GM13976 (cell line): Measurements from ENCODE around the gene SLC17A2.

ENCODE experiments used
- DNase-seq: peaks from one replicate; pipeline ENCODE4 v3.0.0; 2012; ENCODE audit warnings: low spot score
- in situ Hi-C: fragments of 300-500 bp; cut with MboI; formaldehyde crosslinking; loops from one replicate; pipeline ENCODE4 v1.12.0; 2022; ENCODE audit warnings: low sequenced_read_pairs, mixed read lengths, inconsistent platforms; ENCODE audit not compliant: unreplicated experiment
- TF ChIP-seq, protein P1 (sequence below): IDR thresholded peaks from 2 replicates; pipeline ENCODE4 v1.5.1; 2012; ENCODE audit warnings: borderline replicate concordance, mild to moderate bottlenecking; ENCODE audit not compliant: insufficient read depth; ENCODE audit errors: extremely low read depth, missing control alignments, control extremely low read depth

Gene SLC17A2

DNA sequence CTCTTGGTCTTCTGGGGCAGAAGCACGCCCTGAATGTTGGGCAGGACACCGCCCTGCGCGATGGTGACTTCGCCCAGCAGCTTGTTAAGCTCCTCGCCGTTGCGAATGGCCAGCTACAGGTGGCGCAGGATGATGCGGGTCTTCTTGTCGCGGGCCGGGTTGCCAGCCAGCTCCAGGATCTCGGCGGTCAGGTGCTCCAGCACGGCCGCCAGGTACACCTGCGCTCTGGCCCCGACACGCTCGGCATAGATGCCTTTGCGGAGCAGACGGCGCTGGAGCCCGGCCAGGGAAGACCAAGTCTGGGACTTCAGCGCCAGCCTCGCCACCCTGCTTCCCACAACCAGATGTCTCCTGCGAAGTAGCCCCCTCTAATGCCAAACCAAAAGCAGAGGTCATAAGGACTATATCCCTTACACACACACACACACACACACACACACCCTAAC, 48.4 kb downstream of the SLC17A2 start:
- in situ Hi-C loops: no loop called here
- DNase-seq: peak; percentile 22
- TF ChIP-seq, protein P1, sequence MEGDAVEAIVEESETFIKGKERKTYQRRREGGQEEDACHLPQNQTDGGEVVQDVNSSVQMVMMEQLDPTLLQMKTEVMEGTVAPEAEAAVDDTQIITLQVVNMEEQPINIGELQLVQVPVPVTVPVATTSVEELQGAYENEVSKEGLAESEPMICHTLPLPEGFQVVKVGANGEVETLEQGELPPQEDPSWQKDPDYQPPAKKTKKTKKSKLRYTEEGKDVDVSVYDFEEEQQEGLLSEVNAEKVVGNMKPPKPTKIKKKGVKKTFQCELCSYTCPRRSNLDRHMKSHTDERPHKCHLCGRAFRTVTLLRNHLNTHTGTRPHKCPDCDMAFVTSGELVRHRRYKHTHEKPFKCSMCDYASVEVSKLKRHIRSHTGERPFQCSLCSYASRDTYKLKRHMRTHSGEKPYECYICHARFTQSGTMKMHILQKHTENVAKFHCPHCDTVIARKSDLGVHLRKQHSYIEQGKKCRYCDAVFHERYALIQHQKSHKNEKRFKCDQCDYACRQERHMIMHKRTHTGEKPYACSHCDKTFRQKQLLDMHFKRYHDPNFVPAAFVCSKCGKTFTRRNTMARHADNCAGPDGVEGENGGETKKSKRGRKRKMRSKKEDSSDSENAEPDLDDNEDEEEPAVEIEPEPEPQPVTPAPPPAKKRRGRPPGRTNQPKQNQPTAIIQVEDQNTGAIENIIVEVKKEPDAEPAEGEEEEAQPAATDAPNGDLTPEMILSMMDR: peak; percentile 12

DNA sequence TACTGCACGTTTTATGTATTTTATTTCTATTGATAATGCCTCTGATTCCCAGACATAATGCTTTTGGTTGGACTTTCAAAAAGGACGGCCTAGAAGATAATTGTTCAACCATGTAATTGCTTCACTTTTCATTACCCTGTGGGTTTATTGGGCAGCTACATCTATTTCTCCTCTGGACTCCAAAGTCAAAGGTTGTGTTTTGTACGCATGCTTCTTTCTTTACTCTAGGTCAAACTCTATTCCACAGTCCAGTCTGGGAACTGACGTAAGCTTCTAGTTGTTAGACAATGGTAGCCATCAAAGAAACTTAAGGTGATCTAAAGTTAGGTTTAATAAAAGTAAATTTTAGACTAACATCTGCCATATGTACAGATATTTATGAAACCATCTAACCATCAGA, 49.9 kb downstream of the SLC17A2 start:
- TF ChIP-seq, protein P1: no peak

DNA sequence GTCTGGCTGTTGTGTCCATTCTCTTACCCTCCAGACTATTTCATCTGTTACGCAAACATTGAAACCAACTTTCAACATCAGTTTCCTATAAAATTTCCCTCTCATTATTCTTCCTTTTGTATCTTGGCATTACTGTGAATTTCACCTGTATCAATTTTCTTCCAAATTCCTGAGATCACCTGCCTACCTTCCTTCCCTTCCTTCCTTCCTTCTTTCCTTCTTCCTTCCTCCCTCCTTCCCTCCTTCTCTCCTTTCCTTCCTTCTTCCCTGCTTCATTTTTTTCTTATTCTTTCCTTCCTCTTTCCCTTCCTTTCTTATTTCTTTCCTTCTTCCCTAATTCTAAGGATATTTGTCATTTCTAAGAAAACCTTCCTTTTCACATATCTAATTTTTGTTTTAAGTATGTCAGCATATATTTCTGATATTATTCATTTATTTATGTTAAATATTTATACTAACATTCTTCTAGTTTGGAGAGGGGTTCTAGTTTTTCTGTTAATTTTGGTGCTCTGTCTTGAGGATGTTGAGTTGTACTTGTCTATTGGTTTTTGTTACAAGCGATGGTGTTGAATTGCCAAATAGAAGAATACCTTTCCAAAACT, 51.7 kb downstream of the SLC17A2 start:
- TF ChIP-seq, protein P1: no peak
- in situ Hi-C loops: no loop called here
- no peak for DNase-seq

More for the DNA sequence above, 49.9 kb downstream of the SLC17A2 start:
- DNase-seq: no peak
- in situ Hi-C loops: no loop called here

DNA sequence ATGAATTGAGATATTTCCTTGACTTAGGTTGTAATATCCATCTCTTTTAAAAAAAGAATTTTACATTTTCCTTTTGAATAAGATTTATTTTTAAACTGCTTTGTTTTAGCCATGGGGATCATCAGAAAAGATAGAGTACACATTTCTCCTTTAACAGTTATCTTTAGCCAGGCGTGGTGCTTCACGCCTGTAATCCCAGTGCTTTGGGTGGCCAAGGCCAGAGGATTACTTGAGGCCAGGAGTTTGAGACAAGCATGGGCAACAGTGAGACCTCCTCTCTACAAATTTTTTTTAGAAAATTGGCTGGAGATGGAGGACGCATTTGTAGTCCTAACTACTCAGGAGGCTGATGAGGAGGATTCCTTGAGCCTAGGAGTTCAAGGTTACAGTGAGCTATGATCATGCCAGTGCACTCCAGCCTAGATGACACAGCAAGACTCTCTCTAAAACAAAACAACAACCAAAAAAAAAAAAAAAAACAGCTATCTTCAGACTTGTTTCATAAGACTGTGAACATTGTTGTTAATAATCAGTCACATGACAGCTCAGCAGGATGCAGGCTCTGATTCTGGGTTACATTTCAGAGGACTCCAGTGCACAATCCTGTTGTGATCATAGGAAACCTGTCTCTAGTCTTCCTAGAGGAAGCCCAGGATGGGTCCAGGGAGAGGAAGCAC, 54.4 kb downstream of the SLC17A2 start:
- TF ChIP-seq, protein P1: no peak
- no peak for DNase-seq
- in situ Hi-C loops: no loop called here

DNA sequence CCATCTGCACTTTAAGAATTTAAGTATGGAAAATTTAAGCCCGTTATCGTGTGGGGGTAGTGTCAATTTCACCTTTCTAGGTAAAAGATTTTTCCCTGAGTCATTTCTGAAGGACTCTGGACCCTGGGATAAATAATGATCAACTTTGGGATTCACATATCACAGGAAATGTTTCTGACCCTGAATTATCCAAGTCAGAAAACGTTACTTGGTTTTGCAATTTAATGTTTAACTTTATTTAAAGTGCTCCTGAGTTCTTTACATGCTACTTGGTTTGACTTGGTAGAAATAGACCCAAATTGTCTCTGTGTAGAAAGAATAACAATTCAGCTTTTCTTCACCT, 55.0 kb downstream of the SLC17A2 start:
- no peak for DNase-seq
- TF ChIP-seq, protein P1: no peak
- in situ Hi-C loops: no loop called here

DNA sequence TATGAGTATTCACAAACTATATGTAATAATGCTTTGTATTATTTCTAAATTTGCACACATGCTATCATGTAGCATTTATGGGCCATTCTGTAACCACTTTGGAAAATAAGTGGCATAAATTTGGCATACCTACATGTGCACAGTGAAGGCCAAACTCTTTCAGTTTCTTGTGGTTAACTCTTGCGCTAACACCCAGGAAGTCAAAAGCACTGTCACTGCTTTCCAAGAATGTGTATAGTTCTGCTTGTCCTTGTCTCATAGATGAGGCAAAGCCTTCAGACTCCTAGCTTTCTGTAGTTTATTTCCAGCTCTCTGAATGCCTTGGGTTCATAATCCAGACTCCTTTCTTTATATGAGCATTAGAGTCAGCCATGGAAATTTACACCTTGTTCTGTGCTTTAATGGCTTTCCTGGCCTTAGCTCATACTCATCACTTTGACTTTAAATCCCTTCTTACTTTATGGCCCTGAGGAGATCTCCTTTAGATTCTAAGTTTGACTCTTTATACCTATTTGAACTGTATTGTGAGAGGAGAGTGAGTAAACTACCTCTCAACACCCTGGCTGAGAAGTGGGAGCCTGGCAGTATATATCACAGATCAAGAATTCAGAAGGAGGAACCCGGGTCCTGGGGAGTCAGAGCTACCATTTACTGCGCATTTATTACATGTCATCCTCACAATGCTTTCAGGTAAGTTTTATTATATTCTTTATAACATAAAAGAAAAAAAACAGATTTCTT, 55.5 kb downstream of the SLC17A2 start:
- DNase-seq: no peak
- TF ChIP-seq, protein P1: no peak
- in situ Hi-C loops: no loop called here
